ENCODE results near the gene FBLN1.

- TF ChIP-seq CTCF (conservative IDR thresholded peaks at IDR 0.05 in 1 of 2, IDR thresholded peaks at IDR 0.05 in 1 of 2; ENCODE audit: extremely low read depth in 1 of 2, insufficient read depth in 1 of 2, low read depth in 1 of 2, low read length in 2 of 2) (no peak), EZH2 (IDR thresholded peaks at IDR 0.05; ENCODE audit: borderline replicate concordance, low read length) (no peak)
These were observed 137.0 kb downstream of the FBLN1 start for GRCh38 chr22:45639747-45640102.
